NCI-H1694 treated with DMSO at 0.1 percent for 48 hours (cell line): ENCODE results near the gene FYTTD1.

ENCODE experiments used
- DNase-seq: peaks from one replicate; lab custom pipeline; 2025; lab: John Stamatoyannopoulos, UW

FYTTD1 gene

DNA sequence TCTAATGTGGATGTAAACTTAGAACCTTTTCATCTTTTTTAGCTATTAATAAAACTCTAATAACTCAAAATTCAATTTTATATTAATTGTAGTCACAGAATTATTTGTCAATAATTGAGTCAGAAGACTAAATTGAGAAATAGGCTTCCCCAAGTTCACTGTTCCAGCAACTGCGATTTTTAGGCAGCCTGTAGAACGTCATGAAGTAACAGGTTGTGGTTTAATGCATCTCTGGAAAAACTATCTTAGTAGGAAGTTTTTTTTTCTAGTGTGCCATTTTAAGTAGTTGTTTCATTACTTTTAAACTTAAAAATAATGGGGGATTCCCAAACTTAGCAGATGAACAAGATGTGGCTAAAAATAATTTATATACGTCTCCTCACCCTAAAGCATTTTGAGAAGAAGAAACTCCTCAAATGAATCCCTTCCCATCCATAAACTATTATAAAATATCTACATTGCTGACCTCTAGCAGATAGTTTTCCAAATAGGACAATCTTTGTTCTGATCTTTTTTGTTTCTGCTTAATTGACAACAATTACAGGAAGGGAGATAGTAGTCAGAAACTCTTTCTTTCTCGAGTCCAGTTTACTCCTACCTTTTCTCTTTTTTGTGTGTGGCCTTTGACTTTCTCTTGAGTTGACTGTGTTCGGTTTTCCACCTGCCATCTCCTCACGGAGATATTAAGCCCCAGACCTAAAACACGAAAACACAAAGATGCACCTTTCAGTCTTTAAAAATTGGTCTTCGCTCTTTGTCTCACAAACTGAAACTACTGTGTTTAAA lies 84.4 kb downstream of the FYTTD1 start:
- DNase-seq: no peak

DNA sequence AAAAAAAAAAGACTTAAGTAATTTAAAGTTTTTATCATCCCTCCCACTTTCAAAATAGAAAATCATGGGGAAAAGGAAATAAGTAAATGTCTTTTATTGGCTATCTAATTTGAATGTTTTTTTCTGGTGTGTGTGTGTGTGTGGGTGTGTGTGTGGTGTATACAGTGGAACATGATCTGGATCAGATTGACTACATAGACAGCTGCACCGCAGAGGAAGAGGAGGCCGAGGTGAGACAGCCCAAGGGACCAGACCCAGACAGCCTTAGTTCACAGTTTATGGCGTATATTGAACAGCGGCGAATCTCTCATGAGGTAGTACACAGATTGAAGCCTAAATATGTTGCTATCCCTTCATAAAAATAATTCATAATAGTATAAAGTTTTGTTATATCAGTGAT lies 85.8 kb downstream of the FYTTD1 start:
- no peak for DNase-seq

DNA sequence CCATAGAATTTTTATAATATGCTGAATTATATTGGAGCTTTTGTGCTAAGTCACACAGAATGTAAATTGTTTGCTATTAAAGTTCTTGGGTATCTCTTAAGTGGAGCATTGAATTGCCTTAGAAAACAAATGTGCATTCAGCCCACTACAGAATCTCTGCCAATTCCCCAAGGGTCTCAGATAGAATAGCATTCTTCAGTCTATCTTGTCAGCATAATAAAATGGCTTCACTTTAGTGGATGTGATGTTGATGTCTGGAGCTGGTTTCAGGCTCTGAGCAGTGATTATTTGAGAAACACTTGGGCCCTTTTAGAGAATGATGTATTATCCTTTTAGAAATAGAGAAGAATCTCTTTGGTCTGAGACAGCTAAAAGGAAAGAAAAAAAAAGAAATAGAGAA lies 86.6 kb downstream of the FYTTD1 start:
- no peak for DNase-seq
